Urothelium cell line (cell line): ENCODE results near the gene CSTPP1.
"Not testable (repeated sequence)": the region's sequence is repeated elsewhere in the genome, so short reads cannot be mapped to it uniquely, and the experiment has no call there.

Experiments
- DNase-seq: peaks from one replicate; pipeline ENCODE4 v3.0.0; 2011; ENCODE audit warnings: low spot score, mixed read lengths
- FAIRE-seq: peaks from 2 replicates; lab custom pipeline; 2011; peaks lifted over from hg19 to GRCh38; lab: Jason Lieb, UNC

CSTPP1 gene

GRCh38 chr11:47093541-47093940, 157.0 kb downstream of the CSTPP1 start:
- DNase-seq (no peak), FAIRE-seq (no peak)

GRCh38 chr11:47096871-47097270, 160.3 kb downstream of the CSTPP1 start:
- not testable (repeated sequence) for FAIRE-seq, DNase-seq

GRCh38 chr11:47098223-47098622, 161.7 kb downstream of the CSTPP1 start:
- DNase-seq, FAIRE-seq: not testable (repeated sequence)

GRCh38 chr11:47099214-47099917, 162.8 kb downstream of the CSTPP1 start:
- FAIRE-seq (no peak), DNase-seq (no peak)

- DNase-seq (no peak), FAIRE-seq (no peak)
These were observed 163.4 kb downstream of the CSTPP1 start for GRCh38 chr11:47099918-47100315.

GRCh38 chr11:47101406-47101805, 164.8 kb downstream of the CSTPP1 start:
- DNase-seq = no peak
- FAIRE-seq = no peak

GRCh38 chr11:47104261-47104950, 167.8 kb downstream of the CSTPP1 start:
- FAIRE-seq = no peak
- peak; percentile 6 for DNase-seq

GRCh38 chr11:47105541-47105940, 169.0 kb downstream of the CSTPP1 start:
- no peak for FAIRE-seq
- DNase-seq = no peak

- no peak for FAIRE-seq
- DNase-seq = no peak
These were observed 169.4 kb downstream of the CSTPP1 start for GRCh38 chr11:47105974-47106373.

- FAIRE-seq = no peak
These were observed 170.3 kb downstream of the CSTPP1 start for GRCh38 chr11:47106798-47107411.

GRCh38 chr11:47107744-47108143, 171.2 kb downstream of the CSTPP1 start:
- DNase-seq (no peak), FAIRE-seq (no peak)

More at GRCh38 chr11:47106798-47107411, 170.3 kb downstream of the CSTPP1 start:
- DNase-seq = no peak

GRCh38 chr11:47108214-47108613, 171.7 kb downstream of the CSTPP1 start:
- FAIRE-seq (no peak), DNase-seq (no peak)

- FAIRE-seq = no peak
- DNase-seq = no peak
These were observed 172.6 kb downstream of the CSTPP1 start for GRCh38 chr11:47109051-47109726.

- FAIRE-seq = no peak
These were observed 173.2 kb downstream of the CSTPP1 start for GRCh38 chr11:47109727-47110246.

GRCh38 chr11:47111318-47111804, 174.8 kb downstream of the CSTPP1 start:
- no peak for DNase-seq
- no peak for FAIRE-seq

More at GRCh38 chr11:47109727-47110246, 173.2 kb downstream of the CSTPP1 start:
- DNase-seq = no peak

- FAIRE-seq, DNase-seq: not testable (repeated sequence)
These were observed 176.4 kb downstream of the CSTPP1 start for GRCh38 chr11:47112941-47113340.

- not testable (repeated sequence) for DNase-seq, FAIRE-seq
These were observed 182.6 kb downstream of the CSTPP1 start for GRCh38 chr11:47118958-47119688.

GRCh38 chr11:47121056-47121455, 184.5 kb downstream of the CSTPP1 start:
- no peak for DNase-seq
- no peak for FAIRE-seq

GRCh38 chr11:47121731-47122130, 185.2 kb downstream of the CSTPP1 start:
- DNase-seq = no peak
- FAIRE-seq = no peak

GRCh38 chr11:47123094-47123493, 186.5 kb downstream of the CSTPP1 start:
- FAIRE-seq (no peak), DNase-seq (no peak)
